H9 (cell line): ENCODE data around the gene GHR. TPM values are rescaled to one million over a fixed set of nuclear protein-coding genes. Genes with fewer than 3 reads are reported as not detected.

Source experiments
- DNase-seq: peaks from one replicate; pipeline ENCODE4 v3.0.0-alpha.2; 2017
- H2AFZ ChIP-seq: one replicate; pipeline ENCODE4 v1.6.1; 2013; ENCODE audit warnings: mild to moderate bottlenecking, low read length, control low read depth, moderate library complexity
- H2AK5ac ChIP-seq: 2 replicates; pipeline ENCODE4 v1.6.1; 2013; ENCODE audit warnings: low read length, control low read depth, mixed read lengths; ENCODE audit not compliant: insufficient read length
- H2BK120ac ChIP-seq: one replicate; pipeline ENCODE4 v1.6.1; 2013; ENCODE audit warnings: low read depth, mild to moderate bottlenecking, low read length, control low read depth, inconsistent platforms; ENCODE audit not compliant: poor library complexity, severe bottlenecking
- H2BK12ac ChIP-seq: 2 replicates; pipeline ENCODE4 v1.6.1; 2013; ENCODE audit warnings: low read length, control low read depth, mixed read lengths, low read depth; ENCODE audit not compliant: insufficient read length
- H2BK15ac ChIP-seq: 2 replicates; pipeline ENCODE4 v1.6.1; 2013; ENCODE audit warnings: low read depth, low read length, control low read depth
- H2BK20ac ChIP-seq: one replicate; pipeline ENCODE4 v1.6.1; 2013; ENCODE audit warnings: low read depth, mild to moderate bottlenecking, low read length, control low read depth, inconsistent platforms; ENCODE audit not compliant: poor library complexity, severe bottlenecking
- H2BK5ac ChIP-seq: 2 replicates; pipeline ENCODE4 v1.6.1; 2013; ENCODE audit warnings: low read length, control low read depth, mixed read lengths; ENCODE audit not compliant: insufficient read length
- H3K14ac ChIP-seq: 2 replicates; pipeline ENCODE4 v1.6.1; 2013; ENCODE audit warnings: low read length, control low read depth; ENCODE audit not compliant: insufficient read depth
- H3K18ac ChIP-seq: 2 replicates; pipeline ENCODE4 v1.6.1; 2013; ENCODE audit warnings: low read depth, mild to moderate bottlenecking, mixed read lengths, low read length, control low read depth; ENCODE audit not compliant: insufficient read length
- H3K23ac ChIP-seq: 2 replicates; pipeline ENCODE4 v1.6.1; 2013; ENCODE audit warnings: low read length, control low read depth, mixed read lengths, low read depth; ENCODE audit not compliant: insufficient read length
- H3K23me2 ChIP-seq: 2 replicates; pipeline ENCODE4 v1.6.1; 2013; ENCODE audit warnings: low read depth, mild to moderate bottlenecking, mixed read lengths, low read length, control low read depth; ENCODE audit not compliant: insufficient read length, poor library complexity, severe bottlenecking
- H3K27ac ChIP-seq: 2 replicates; pipeline ENCODE4 v1.5.1; 2013; ENCODE audit warnings: low read length, control low read depth, mixed read lengths, low read depth; ENCODE audit not compliant: insufficient read length
- H3K27me3 ChIP-seq: 2 replicates; pipeline ENCODE4 v1.6.1; 2013; ENCODE audit warnings: low read length, control low read depth, inconsistent platforms; ENCODE audit not compliant: insufficient read depth
- H3K4ac ChIP-seq: 2 replicates; pipeline ENCODE4 v1.6.1; 2013; ENCODE audit warnings: low read depth, mild to moderate bottlenecking, control low read depth, inconsistent platforms, low read length, moderate library complexity
- H3K4me1 ChIP-seq: 2 replicates; pipeline ENCODE4 v1.6.1; 2013; ENCODE audit warnings: low read length, control low read depth, inconsistent platforms; ENCODE audit not compliant: insufficient read depth
- H3K4me2 ChIP-seq: 2 replicates; pipeline ENCODE4 v1.6.1; 2013; ENCODE audit warnings: low read length, control low read depth, mixed read lengths; ENCODE audit not compliant: insufficient read length, insufficient read depth
- H3K56ac ChIP-seq: 2 replicates; pipeline ENCODE4 v1.6.1; 2013; ENCODE audit warnings: low read depth, mild to moderate bottlenecking, mixed read lengths, low read length, control low read depth; ENCODE audit not compliant: insufficient read length
- H3K79me1 ChIP-seq: 2 replicates; pipeline ENCODE4 v1.6.1; 2013; ENCODE audit warnings: low read depth, mild to moderate bottlenecking, moderate library complexity, low read length, control low read depth, inconsistent platforms; ENCODE audit not compliant: insufficient read depth, poor library complexity, severe bottlenecking
- H3K79me2 ChIP-seq: 2 replicates; pipeline ENCODE4 v1.6.1; 2013; ENCODE audit warnings: low read length, control low read depth, inconsistent platforms; ENCODE audit not compliant: insufficient read depth
- H3K9ac ChIP-seq: 2 replicates; pipeline ENCODE4 v1.6.1; 2013; ENCODE audit warnings: low read length, control low read depth, mixed read lengths; ENCODE audit not compliant: insufficient read length; ENCODE audit errors: extremely low read depth
- H3K9me3 ChIP-seq: one replicate; pipeline ENCODE4 v1.6.1; 2013; ENCODE audit warnings: low read depth, low read length, inconsistent platforms; ENCODE audit not compliant: control insufficient read depth
- H3T11ph ChIP-seq: one replicate; pipeline ENCODE4 v1.6.1; 2013; ENCODE audit warnings: mild to moderate bottlenecking, low read length, control low read depth, inconsistent platforms
- H4K20me1 ChIP-seq: one replicate; pipeline ENCODE4 v1.6.1; 2013; ENCODE audit not compliant: control insufficient read depth, insufficient read length, insufficient read depth
- H4K5ac ChIP-seq: 2 replicates; pipeline ENCODE4 v1.6.1; 2013; ENCODE audit warnings: low read depth, mild to moderate bottlenecking, mixed read lengths, low read length, control low read depth; ENCODE audit not compliant: insufficient read length
- H4K8ac ChIP-seq: replicated peaks from 2 replicates; pipeline ENCODE4 v1.6.1; 2013; ENCODE audit warnings: low read length, control low read depth, mixed read lengths, low read depth; ENCODE audit not compliant: insufficient read length
- H4K91ac ChIP-seq: 2 replicates; pipeline ENCODE4 v1.6.1; 2013; ENCODE audit warnings: low read depth, mild to moderate bottlenecking, moderate library complexity, mixed read lengths, low read length, control low read depth; ENCODE audit not compliant: insufficient read length
- H3K27ac Mint-ChIP-seq, 3 experiments: 2 replicates in 2 of 3; 3 replicates in 1 of 3; pipeline ENCODE4 v1.8.0; 2020 to 2021; ENCODE audit warnings: mixed read lengths in 3 of 3, mild to moderate bottlenecking in 1 of 3, moderate library complexity in 1 of 3
- H3K27me3 Mint-ChIP-seq: 2 replicates; pipeline ENCODE4 v1.8.0; 2021; ENCODE audit warnings: low read depth, mild to moderate bottlenecking, moderate library complexity, mixed read lengths
- H3K36me3 Mint-ChIP-seq, 3 experiments: 2 replicates in 2 of 3; 3 replicates in 1 of 3; pipeline ENCODE4 v1.8.0; 2020 to 2021; ENCODE audit warnings: low read depth in 3 of 3, mixed read lengths in 3 of 3; ENCODE audit not compliant: insufficient read depth in 1 of 3
- H3K4me1 Mint-ChIP-seq, 2 experiments: 2 replicates each; pipeline ENCODE4 v1.8.0; 2020; ENCODE audit warnings: mixed read lengths in 2 of 2
- H3K4me3 Mint-ChIP-seq, 2 experiments: 2 replicates in 1 of 2; 3 replicates in 1 of 2; pipeline ENCODE4 v1.8.0; 2020 to 2021; ENCODE audit warnings: mild to moderate bottlenecking in 2 of 2, mixed read lengths in 2 of 2, moderate library complexity in 1 of 2
- H3K9me3 Mint-ChIP-seq, 2 experiments: 2 replicates in 1 of 2; 3 replicates in 1 of 2; pipeline ENCODE4 v1.8.0; 2020; ENCODE audit warnings: mild to moderate bottlenecking in 2 of 2, mixed read lengths in 2 of 2, moderate library complexity in 1 of 2
- WGBS: extraction: QIAGEN DNeasy Blood & Tissue Kit; methylation state at CpG from one replicate; pipeline ENCODE4 v1.1.7; 2013; ENCODE audit warnings: missing lambda C conversion rate, low lambda C conversion rate, mixed read lengths; ENCODE audit not compliant: insufficient read length; ENCODE audit errors: extremely low coverage; 5-methylcytosine and 5-hydroxymethylcytosine counted together
- total RNA-seq: library from RNA; stranded (reverse); gene quantifications from 2 replicates; pipeline ENCODE4 v1.2.1, GENCODE V29; 2021
- TF ChIP-seq, protein P1 (sequence below): fragments of 200-600 bp; sonication (generic); conservative IDR thresholded peaks from 3 replicates; pipeline ENCODE4 v1.8.0; 2021; ENCODE audit warnings: antibody characterized with exemption, mild to moderate bottlenecking

GHR gene
- total RNA-seq, 1 experiment from 2014 or later = 0.20 TPM

- Mint-ChIP-seq H3K27ac (no peak overlapping the region), H3K4me3 (no peak overlapping the region), H3K27me3 (no peaks in the 10 kb centered on the region), H3K9me3 (peaks cover 12% of the 10 kb centered on the region in 2 experiments; a peak in 4 of 5 replicates), H3K4me1 (no peaks in the 10 kb centered on the region), H3K36me3 (peaks cover 0 to 7% (median 0%) of the 10 kb centered on the region in 3 experiments; a peak in 3 of 7 replicates)
- Histone ChIP-seq H3K4ac (no peak overlapping the region), H3K27me3 (no peaks in the 10 kb centered on the region), H3K18ac (no peak overlapping the region), H3K27ac (no peak overlapping the region), H3K4me1 (no peaks in the 10 kb centered on the region), H4K8ac (no peak overlapping the region), H3K14ac (no peak overlapping the region), H4K5ac (no peak overlapping the region), H2AK5ac (no peak overlapping the region), H3K23ac (no peak overlapping the region), H2BK12ac (no peak overlapping the region), H2BK5ac (no peak overlapping the region), H3K9ac (no peak overlapping the region), H4K20me1 (no peaks in the 10 kb centered on the region), H3K79me1 (no peaks in the 10 kb centered on the region), H3K4me2 (no peak overlapping the region), H2BK15ac (no peak overlapping the region), H3K23me2 (no peaks in the 10 kb centered on the region), H3K56ac (no peak overlapping the region), H2AFZ (no peak overlapping the region), H3K79me2 (no peaks in the 10 kb centered on the region), H2BK20ac (no peak overlapping the region), H2BK120ac (no peak overlapping the region), H3T11ph (no peak overlapping the region), H3K9me3 (no peaks in the 10 kb centered on the region), H4K91ac (no peak overlapping the region)
- WGBS = 100% methylated on average over 1 of the region's 2 CpGs
- no peak for DNase-seq
- TF ChIP-seq, protein P1, sequence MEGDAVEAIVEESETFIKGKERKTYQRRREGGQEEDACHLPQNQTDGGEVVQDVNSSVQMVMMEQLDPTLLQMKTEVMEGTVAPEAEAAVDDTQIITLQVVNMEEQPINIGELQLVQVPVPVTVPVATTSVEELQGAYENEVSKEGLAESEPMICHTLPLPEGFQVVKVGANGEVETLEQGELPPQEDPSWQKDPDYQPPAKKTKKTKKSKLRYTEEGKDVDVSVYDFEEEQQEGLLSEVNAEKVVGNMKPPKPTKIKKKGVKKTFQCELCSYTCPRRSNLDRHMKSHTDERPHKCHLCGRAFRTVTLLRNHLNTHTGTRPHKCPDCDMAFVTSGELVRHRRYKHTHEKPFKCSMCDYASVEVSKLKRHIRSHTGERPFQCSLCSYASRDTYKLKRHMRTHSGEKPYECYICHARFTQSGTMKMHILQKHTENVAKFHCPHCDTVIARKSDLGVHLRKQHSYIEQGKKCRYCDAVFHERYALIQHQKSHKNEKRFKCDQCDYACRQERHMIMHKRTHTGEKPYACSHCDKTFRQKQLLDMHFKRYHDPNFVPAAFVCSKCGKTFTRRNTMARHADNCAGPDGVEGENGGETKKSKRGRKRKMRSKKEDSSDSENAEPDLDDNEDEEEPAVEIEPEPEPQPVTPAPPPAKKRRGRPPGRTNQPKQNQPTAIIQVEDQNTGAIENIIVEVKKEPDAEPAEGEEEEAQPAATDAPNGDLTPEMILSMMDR = no peak
Measured at GRCh38 chr5:42668254-42668653, 245.0 kb downstream of the GHR start.
